GM12801 (cell line): ENCODE measurements around the gene XXYLT1.

ENCODE experiments used
- TF ChIP-seq, protein P1 (sequence below): IDR thresholded peaks from one replicate; pipeline ENCODE4 v1.5.1; 2011; ENCODE audit warnings: control low read depth; ENCODE audit not compliant: insufficient read length; ENCODE audit errors: extremely low read depth

XXYLT1 gene

DNA sequence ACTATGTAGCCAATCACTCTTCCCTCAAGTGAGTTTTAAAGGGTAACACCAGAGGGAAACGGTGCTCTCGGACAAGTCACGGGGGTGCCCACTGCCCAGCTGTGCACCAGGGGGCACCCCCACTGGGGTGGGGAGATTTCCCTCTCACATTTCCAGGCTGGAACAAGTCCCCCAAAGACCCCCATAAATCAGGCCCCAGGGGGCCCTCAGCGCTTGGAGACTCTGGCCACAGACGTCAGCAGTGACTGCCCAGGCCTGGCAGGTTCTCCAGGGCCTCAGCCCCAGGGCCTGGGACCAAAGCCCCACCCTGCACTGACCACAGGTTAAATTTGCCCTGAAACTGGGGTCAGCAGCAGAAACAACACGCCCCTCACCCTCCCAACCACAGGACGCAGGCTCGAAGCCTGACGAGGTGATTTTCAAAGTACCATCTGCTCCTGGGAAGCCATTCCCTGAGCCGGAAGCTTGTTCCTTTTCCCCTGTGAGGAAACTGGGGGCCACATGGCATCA, 17.0 kb downstream of the XXYLT1 start:
- TF ChIP-seq, protein P1, sequence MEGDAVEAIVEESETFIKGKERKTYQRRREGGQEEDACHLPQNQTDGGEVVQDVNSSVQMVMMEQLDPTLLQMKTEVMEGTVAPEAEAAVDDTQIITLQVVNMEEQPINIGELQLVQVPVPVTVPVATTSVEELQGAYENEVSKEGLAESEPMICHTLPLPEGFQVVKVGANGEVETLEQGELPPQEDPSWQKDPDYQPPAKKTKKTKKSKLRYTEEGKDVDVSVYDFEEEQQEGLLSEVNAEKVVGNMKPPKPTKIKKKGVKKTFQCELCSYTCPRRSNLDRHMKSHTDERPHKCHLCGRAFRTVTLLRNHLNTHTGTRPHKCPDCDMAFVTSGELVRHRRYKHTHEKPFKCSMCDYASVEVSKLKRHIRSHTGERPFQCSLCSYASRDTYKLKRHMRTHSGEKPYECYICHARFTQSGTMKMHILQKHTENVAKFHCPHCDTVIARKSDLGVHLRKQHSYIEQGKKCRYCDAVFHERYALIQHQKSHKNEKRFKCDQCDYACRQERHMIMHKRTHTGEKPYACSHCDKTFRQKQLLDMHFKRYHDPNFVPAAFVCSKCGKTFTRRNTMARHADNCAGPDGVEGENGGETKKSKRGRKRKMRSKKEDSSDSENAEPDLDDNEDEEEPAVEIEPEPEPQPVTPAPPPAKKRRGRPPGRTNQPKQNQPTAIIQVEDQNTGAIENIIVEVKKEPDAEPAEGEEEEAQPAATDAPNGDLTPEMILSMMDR = no peak

- TF ChIP-seq, protein P1 = no peak
These were observed 19.5 kb downstream of the XXYLT1 start for GRCh38 chr3:195251336-195252065.

- TF ChIP-seq, protein P1 = no peak
These were observed 20.3 kb downstream of the XXYLT1 start for GRCh38 chr3:195250473-195251251.

GRCh38 chr3:195249858-195250464, 21.0 kb downstream of the XXYLT1 start:
- TF ChIP-seq, protein P1 = no peak

DNA sequence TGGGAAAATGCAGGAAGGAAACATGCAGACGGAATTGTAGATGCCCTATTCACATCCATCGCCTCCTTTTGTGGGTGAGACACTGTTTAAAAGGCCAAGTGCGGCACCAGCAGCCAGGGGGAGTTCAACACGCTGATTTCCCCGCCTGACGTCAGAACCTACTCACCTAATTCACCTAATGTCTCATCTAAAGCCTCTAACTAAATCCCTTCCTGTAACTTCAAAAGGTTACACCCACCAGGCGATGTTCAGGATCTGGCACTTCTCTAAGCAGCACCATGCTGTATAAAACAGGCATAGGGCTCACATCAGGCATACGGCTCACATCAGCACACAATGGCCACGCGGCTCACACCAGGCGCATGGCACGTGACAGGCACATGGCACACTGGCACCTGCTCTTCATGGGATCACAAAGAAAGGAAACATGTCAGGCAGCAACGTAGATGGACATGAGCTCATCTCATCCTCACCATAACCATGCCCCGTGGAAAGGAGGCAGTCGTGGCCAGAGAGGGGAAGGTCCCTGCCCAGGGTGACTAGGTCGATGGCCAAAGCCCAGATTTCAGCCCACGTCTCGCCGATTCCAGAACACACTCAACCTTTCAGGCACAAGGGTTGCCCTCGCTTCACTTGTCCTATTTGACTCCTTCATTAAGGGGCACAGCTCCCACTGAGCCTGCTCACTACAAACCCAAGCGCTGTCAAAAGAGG, 21.7 kb downstream of the XXYLT1 start:
- TF ChIP-seq, protein P1 = no peak

DNA sequence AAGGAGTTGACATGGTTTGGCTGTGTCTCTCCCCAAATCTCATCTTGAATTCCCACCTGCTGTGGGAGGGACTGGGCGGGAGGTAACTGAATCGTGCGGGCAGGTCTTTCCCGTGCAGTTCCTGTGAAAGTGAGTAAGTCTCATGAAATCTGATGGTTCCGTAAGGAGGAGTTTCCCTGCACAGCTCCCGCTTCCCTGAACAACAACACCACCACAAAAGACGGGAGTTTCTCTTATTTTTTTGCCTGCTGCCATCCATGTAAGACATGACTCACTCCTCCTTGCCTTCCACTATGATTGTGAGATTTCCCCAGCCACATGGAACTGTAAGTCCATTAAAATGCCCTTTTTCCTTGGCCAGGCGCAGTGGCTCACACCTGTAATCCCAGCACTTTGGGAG, 22.7 kb downstream of the XXYLT1 start:
- TF ChIP-seq, protein P1 = no peak

DNA sequence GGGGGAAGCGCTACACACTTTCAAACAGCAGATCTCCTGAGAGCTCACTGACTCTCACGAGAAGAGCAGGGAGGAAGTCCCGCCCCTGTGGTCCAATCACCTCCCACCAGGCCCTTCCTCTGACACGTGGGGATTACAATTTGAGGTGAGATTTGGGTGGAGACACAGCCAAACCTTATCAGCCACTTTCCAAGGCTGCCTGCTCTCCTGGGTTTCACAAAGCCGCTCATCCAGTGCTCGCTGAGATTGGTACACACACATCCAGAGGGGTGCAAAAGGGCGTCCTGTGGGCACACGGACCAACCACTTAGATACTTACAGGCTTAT, 23.1 kb downstream of the XXYLT1 start:
- TF ChIP-seq, protein P1 = no peak
